ENCODE measurements around the gene SOX15.
A peak's percentile ranks its signal among the peaks of the same experiment; 100 is the strongest.

The SOX15 gene

GRCh38 chr17:7561028-7561575 lies 28.8 kb downstream of the SOX15 start:
- TF ChIP-seq, protein P1, sequence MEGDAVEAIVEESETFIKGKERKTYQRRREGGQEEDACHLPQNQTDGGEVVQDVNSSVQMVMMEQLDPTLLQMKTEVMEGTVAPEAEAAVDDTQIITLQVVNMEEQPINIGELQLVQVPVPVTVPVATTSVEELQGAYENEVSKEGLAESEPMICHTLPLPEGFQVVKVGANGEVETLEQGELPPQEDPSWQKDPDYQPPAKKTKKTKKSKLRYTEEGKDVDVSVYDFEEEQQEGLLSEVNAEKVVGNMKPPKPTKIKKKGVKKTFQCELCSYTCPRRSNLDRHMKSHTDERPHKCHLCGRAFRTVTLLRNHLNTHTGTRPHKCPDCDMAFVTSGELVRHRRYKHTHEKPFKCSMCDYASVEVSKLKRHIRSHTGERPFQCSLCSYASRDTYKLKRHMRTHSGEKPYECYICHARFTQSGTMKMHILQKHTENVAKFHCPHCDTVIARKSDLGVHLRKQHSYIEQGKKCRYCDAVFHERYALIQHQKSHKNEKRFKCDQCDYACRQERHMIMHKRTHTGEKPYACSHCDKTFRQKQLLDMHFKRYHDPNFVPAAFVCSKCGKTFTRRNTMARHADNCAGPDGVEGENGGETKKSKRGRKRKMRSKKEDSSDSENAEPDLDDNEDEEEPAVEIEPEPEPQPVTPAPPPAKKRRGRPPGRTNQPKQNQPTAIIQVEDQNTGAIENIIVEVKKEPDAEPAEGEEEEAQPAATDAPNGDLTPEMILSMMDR (conservative IDR thresholded peaks at IDR 0.05; ENCODE audit: control insufficient read depth, insufficient read depth, low read depth, low read length) = peak; percentile 72
- H3K4me3 ChIP-seq (ENCODE audit: control insufficient read depth, low read depth, low read length) = peak overlapping the region; percentile 63
- DNase-seq (ENCODE audit: low read depth) = peak; percentile 77

GRCh38 chr17:7560172-7561027 lies 29.5 kb downstream of the SOX15 start:
- peak; percentile 65 for DNase-seq (ENCODE audit: low read depth)
- peak overlapping the region; percentile 63 for H3K4me3 ChIP-seq (ENCODE audit: control insufficient read depth, low read depth, low read length)
- TF ChIP-seq, protein P1 (conservative IDR thresholded peaks at IDR 0.05; ENCODE audit: control insufficient read depth, insufficient read depth, low read depth, low read length) = peak; percentile 81

DNA sequence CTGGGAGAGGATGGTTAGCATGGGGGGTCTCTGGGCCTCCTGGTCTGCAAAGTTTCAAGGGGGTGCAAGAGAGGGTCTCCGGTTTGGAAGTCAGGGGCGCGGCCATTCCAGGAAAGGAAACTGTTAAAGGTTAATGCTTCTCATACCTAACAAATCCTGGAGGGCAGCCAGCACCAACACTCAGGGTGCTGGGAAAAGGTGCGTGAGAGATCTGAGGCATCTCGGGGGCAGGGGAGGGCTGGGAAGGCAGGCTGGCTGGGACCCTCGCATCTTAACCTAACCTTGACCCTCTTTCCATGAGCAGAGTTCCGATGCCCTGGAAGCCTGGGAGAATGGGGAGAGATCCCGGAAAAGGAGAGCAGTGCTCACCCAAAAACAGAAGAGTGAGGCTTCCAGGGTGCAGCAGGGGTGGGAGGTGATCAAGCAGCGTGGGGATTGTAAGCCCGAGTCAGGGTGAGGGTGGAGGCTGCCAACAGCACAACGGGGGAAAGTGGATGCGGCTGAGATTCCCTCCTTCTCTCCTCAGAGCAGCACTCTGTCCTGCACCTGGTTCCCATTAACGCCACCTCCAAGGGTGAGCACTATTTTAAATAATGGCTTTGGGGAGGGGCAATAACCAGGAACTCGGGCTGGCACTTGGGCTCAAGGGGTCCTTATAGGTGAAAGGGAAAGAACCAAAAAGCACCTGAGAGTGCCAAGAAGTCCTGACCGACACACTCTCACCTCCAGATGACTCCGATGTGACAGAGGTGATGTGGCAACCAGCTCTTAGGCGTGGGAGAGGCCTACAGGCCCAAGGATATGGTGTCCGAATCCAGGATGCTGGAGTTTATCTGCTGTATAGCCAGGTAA lies 30.3 kb downstream of the SOX15 start:
- TF ChIP-seq, protein P1 (conservative IDR thresholded peaks at IDR 0.05; ENCODE audit: control insufficient read depth, insufficient read depth, low read depth, low read length) = no peak
- no peak overlapping the region for H3K4me3 ChIP-seq (ENCODE audit: control insufficient read depth, low read depth, low read length)
- no peak for DNase-seq (ENCODE audit: low read depth)

DNA sequence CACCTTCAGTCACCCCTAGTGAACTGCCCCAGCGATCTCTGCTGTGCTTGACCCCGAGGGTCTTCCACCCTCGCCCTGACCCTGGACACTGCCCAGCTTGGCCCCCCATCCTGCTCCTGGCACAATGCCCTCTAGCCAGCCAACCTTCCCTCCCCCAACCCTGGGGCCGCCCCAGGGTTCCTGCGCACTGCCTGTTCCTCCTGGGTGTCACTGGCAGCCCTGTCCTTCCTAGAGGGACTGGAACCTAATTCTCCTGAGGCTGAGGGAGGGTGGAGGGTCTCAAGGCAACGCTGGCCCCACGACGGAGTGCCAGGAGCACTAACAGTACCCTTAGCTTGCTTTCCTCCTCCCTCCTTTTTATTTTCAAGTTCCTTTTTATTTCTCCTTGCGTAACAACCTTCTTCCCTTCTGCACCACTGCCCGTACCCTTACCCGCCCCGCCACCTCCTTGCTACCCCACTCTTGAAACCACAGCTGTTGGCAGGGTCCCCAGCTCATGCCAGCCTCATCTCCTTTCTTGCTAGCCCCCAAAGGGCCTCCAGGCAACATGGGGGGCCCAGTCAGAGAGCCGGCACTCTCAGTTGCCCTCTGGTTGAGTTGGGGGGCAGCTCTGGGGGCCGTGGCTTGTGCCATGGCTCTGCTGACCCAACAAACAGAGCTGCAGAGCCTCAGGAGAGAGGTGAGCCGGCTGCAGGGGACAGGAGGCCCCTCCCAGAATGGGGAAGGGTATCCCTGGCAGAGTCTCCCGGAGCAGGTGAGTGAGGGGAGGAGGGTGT lies 31.2 kb downstream of the SOX15 start, which contains the start of gene TNFSF13:
Gene TNFSF13, plus strand, starts transcription at position 207 of the 776 bp plus-strand sequence. Its CDS starts 290 bp downstream, at position 497.
- H3K4me3 ChIP-seq (ENCODE audit: control insufficient read depth, low read depth, low read length) = peak within 1 kb of the TSS; percentile 7
- TF ChIP-seq, protein P1 (conservative IDR thresholded peaks at IDR 0.05; ENCODE audit: control insufficient read depth, insufficient read depth, low read depth, low read length) = no peak
- DNase-seq (ENCODE audit: low read depth) = no peak

- peak; percentile 64 for DNase-seq (ENCODE audit: low read depth)
- TF ChIP-seq, protein P1 (conservative IDR thresholded peaks at IDR 0.05; ENCODE audit: control insufficient read depth, insufficient read depth, low read depth, low read length) = no peak
- H3K4me3 ChIP-seq (ENCODE audit: control insufficient read depth, low read depth, low read length) = peak overlapping the region; percentile 7
These were observed 31.9 kb downstream of the SOX15 start for GRCh38 chr17:7557775-7558543.

All from fibroblast of mammary gland (primary cell).